SIG-M5 treated with dmso at 0.1 percent for 504 hours (cell line): ENCODE measurements around the gene PSMB5.

Experiments used
- DNase-seq: peaks from one replicate; lab custom pipeline; 2025; ENCODE audit not compliant: unreplicated experiment; lab: John Stamatoyannopoulos, UW

PSMB5 gene

GRCh38 chr14:23045419-23046357 lies 11.0 kb upstream of the PSMB5 start:
- DNase-seq: no peak

GRCh38 chr14:23044840-23045239 lies 10.1 kb upstream of the PSMB5 start:
- no peak for DNase-seq

- no peak for DNase-seq
These were observed 9.1 kb upstream of the PSMB5 start for GRCh38 chr14:23043754-23044153.

GRCh38 chr14:23043145-23043544 lies 8.4 kb upstream of the PSMB5 start:
- no peak for DNase-seq

- DNase-seq: no peak
These were observed 7.7 kb upstream of the PSMB5 start, which contains the start of gene PSMB11 for GRCh38 chr14:23042162-23042965. Gene PSMB11, plus strand, starts transcription at chr14:23042212. Its CDS starts 14 bp downstream, at chr14:23042226.

- DNase-seq: no peak
These were observed 7.0 kb upstream of the PSMB5 start for GRCh38 chr14:23041729-23042128.

GRCh38 chr14:23040100-23040499 lies 5.4 kb upstream of the PSMB5 start:
- no peak for DNase-seq

GRCh38 chr14:23035303-23036144 lies 824 bp upstream of the PSMB5 start:
- DNase-seq: no peak

- DNase-seq: no peak
These were observed 751 bp downstream of the PSMB5 start for GRCh38 chr14:23033801-23034497.

- no peak for DNase-seq
These were observed 1.4 kb downstream of the PSMB5 start for GRCh38 chr14:23033251-23033727.

- DNase-seq: no peak
These were observed 3.8 kb downstream of the PSMB5 start for GRCh38 chr14:23030936-23031335.

GRCh38 chr14:23028799-23029198 lies 5.9 kb downstream of the PSMB5 start:
- no peak for DNase-seq

- DNase-seq: no peak
These were observed 9.4 kb downstream of the PSMB5 start for GRCh38 chr14:23025151-23025814.

GRCh38 chr14:23024612-23025075 lies 10.1 kb downstream of the PSMB5 start:
- DNase-seq: no peak

- DNase-seq: no peak
These were observed 10.9 kb downstream of the PSMB5 start for GRCh38 chr14:23023795-23024152.

GRCh38 chr14:23023022-23023794 lies 11.5 kb downstream of the PSMB5 start:
- DNase-seq: no peak

- no peak for DNase-seq
These were observed 12.7 kb downstream of the PSMB5 start for GRCh38 chr14:23021889-23022442.

GRCh38 chr14:23021434-23021833 lies 13.3 kb downstream of the PSMB5 start:
- no peak for DNase-seq
